H7 (cell line): ENCODE results near the gene IMPA2. TPM values are rescaled to one million over a fixed set of nuclear protein-coding genes. Genes with fewer than 3 reads are reported as not detected.
"Not testable (repeated sequence)": the region's sequence is repeated elsewhere in the genome, so short reads cannot be mapped to it uniquely, and the experiment has no call there.

Experiments
- DNase-seq: peaks from one replicate; pipeline ENCODE4 v3.0.0; 2012
- H3K27me3 ChIP-seq: 2 replicates; pipeline ENCODE4 v1.6.0; 2011; ENCODE audit warnings: mild to moderate bottlenecking, low read length; ENCODE audit not compliant: control insufficient read depth, insufficient read depth
- H3K36me3 ChIP-seq: replicated peaks from 2 replicates; pipeline ENCODE4 v1.5.1; 2011; ENCODE audit warnings: low read length; ENCODE audit not compliant: control insufficient read depth, insufficient read depth
- H3K4me3 ChIP-seq: 2 replicates; pipeline ENCODE4 v1.5.1; 2011; ENCODE audit warnings: low read depth, mild to moderate bottlenecking, control low read depth, low read length, moderate library complexity; ENCODE audit not compliant: insufficient read depth
- total RNA-seq: library from RNA; depleted of rRNA; stranded (reverse); fragments of >200 nt; shearing (Covaris generic); gene quantifications from 2 replicates; pipeline ENCODE4 v1.2.3, GENCODE V29; 2014

IMPA2 gene
- total RNA-seq, 1 experiment from 2014 or later, result 210 TPM

GRCh38 chr18:11955239-11956029 is 25.9 kb upstream of the IMPA2 start:
- H3K4me3 ChIP-seq, result no peak overlapping the region
- H3K27me3 ChIP-seq, result no peaks in the 10 kb centered on the region
- DNase-seq, result no peak
- H3K36me3 ChIP-seq, result no peaks in the 10 kb centered on the region

DNA sequence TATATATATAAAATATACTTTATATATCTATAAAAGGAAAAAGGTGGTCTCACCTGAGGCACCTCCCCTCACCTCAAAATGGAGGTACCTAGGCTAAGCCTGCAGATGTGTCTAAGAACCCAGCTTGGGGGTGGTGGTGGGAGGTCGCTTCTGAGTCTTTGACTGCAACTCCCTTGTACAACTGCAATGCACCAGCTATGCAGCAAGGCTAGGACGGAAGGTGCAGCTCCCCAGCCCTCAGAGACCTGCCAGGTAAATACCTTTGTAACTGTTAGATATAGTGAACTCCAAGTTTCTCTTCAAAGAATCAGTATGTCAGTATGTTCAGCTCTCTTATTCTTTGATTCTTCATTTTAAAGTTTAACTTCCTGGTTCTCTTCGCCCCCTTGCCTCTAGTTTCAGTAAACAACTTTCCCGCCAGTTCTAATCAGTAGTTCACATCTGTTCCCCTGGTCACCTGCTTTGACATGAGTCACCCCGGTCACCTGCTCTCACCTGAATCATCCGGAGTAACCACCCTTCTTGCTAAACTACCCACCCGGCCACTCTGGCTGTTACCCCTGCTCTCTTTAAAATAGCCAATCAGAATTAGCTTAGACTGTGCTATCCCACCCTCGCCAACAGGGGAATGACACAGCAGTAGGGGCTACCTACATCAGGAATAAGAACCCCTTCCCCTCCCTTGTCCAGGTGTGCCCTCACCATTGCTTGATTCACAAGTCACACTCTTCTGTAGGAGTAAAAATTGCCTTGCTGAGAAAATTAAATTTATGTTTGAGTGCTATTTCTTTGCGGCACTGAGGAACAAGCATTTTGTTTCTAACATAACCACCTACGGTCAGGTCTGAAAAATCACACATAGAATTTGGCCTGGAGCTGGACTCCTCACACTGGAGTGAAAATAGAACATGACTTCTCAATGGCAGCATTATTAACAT is 24.7 kb upstream of the IMPA2 start:
- no peak for DNase-seq
- Histone ChIP-seq H3K4me3 (no peak overlapping the region), H3K36me3 (no peaks in the 10 kb centered on the region), H3K27me3 (no peaks in the 10 kb centered on the region)

DNA sequence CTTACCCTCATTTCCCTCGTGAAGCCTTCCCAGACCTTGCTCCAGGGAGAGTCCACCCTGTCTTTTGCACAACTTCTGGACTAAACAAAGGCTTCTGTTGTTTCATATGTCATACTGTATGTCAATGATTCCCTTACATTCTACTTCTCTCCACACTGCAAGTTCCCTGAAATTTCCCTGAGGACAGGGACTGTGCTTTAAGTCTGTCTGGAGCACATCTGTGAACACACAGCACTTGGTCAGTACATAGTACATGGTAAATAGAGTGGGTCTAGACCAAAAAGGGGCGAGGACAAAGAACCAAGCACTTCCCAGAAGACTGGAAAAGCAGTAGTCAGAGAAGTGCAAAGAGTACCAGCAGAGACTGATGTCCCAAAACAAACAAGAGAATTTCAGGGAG is 23.7 kb upstream of the IMPA2 start:
- Histone ChIP-seq H3K4me3 (no peak overlapping the region), H3K36me3 (no peaks in the 10 kb centered on the region), H3K27me3 (no peaks in the 10 kb centered on the region)
- no peak for DNase-seq

DNA sequence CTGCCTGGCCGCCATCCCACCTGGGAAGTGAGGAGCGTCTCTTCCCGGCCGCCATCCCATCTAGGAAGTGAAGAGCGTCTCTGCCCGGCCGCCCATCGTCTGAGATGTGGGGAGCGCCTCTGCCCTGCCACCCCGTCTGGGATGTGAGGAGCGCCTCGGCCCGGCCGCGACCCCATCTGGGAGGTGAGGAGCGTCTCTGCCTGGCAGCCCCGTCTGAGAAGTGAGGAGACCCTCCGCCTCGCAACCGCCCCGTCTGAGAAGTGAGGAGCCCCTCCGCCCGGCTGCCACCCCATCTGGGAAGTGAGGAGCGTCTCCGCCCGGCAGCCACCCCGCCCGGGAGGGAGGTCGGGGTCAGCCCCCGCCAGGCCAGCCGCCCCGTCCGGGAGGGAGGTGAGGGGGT is 21.7 kb upstream of the IMPA2 start:
- DNase-seq, result not testable (repeated sequence)

DNA sequence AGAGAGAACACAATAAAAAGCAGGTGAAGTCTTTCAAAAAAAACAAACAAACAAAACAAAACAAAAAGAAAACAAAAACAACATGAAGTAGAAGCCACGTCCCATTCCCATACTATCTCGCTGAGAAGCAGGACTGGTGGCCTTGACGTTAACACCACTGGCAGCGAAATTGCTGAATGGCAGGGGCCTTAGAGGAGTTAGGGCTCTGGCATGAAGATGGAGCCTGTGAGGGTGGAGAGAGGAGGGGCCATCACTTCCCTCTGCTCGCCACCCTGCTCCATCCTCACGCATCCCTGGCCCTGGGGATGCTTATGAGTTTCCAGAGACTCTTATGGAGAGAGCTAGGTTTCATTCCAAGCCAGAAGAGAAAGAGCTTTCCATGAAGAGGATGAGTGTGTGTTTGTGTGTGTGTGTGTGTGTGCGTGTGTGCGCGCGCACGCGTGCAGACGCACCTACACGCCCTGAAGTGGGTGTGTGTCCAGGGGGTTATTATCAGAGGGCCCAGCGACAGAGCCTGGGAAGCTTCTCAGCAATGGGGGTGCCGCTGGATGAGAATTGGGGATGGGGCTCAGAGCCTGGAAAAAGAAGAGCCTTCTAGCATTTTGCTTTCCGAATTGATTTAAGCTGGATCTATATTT is 20.4 kb upstream of the IMPA2 start:
- Histone ChIP-seq H3K4me3 (no peak overlapping the region), H3K27me3 (no peaks in the 10 kb centered on the region), H3K36me3 (no peaks in the 10 kb centered on the region)
- no peak for DNase-seq

More for the DNA sequence above, 21.7 kb upstream of the IMPA2 start:
- not testable (repeated sequence) for H3K36me3 ChIP-seq, H3K27me3 ChIP-seq, H3K4me3 ChIP-seq

DNA sequence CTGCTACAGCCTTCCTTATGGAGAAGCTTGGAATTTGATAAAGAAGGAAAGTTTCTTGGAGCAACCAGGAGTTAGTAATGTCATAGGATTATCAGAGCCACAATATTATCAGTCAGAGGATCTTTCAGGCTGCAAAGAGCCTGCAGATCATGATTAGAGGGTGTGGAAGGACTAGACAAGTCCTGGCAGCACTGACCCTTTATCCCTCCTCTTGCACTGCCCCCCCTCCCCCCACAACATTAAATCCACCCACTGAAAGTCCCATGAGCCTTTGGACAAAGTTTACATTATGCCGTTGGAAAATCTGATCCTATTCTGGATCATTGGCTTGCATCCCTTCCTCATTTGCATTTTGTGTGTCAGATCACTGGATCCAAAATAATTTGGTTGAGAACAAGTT is 18.7 kb upstream of the IMPA2 start:
- no peaks in the 10 kb centered on the region for H3K27me3 ChIP-seq
- no peak for DNase-seq
- no peaks in the 10 kb centered on the region for H3K36me3 ChIP-seq
- H3K4me3 ChIP-seq, result no peak overlapping the region

DNA sequence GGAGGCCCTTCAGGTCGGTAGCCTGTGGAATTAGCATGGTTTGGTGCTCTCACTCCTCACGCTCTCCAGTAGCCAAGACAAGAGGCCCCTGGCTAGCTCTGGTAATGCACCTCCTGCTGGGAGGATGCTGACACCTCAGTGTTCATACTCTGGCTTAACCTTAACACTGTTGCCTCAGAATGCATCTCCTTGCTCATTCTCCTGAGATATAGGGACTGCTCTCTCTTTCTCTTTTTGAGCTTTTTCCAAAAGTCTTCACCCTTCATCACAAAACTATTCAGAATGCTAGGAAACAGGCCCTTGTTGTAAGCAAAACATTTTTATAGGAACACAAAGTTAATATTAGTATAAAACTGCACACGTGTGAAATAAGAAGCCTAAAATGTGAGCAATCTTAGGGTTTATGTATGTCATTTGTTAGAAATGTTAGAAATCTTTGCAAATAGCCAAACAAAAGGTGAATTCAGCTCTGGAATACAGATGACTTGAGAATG is 17.3 kb upstream of the IMPA2 start:
- no peaks in the 10 kb centered on the region for H3K27me3 ChIP-seq
- no peak for DNase-seq
- no peaks in the 10 kb centered on the region for H3K36me3 ChIP-seq
- no peak overlapping the region for H3K4me3 ChIP-seq

GRCh38 chr18:11969904-11970835 is 11.1 kb upstream of the IMPA2 start:
- no peak for DNase-seq
- H3K4me3 ChIP-seq, result no peak overlapping the region
- no peaks in the 10 kb centered on the region for H3K36me3 ChIP-seq
- no peaks in the 10 kb centered on the region for H3K27me3 ChIP-seq

DNA sequence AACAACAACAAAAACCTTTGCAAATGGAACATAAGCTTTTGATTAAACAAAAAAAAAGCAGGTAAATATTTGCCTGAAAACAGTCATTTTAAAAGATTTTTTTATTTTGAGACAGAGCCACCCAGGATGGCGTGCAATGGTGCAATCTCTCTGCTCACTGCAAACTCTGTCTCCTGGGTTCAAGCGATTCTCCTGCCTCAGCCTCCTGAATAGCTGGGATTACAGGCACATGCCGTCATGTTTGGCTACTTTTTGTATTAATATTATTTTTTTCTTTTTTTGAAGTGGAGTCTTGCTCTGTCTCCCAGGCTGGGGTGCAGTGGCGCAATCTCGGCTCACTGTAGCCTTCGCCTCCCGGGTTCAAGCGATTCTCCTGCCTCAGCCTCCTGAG is 10.5 kb upstream of the IMPA2 start:
- DNase-seq, H3K4me3 ChIP-seq, H3K36me3 ChIP-seq, H3K27me3 ChIP-seq: not testable (repeated sequence)

GRCh38 chr18:11972371-11973174 is 8.7 kb upstream of the IMPA2 start:
- Histone ChIP-seq H3K4me3 (no peak overlapping the region), H3K27me3 (no peaks in the 10 kb centered on the region), H3K36me3 (no peaks in the 10 kb centered on the region)
- no peak for DNase-seq

DNA sequence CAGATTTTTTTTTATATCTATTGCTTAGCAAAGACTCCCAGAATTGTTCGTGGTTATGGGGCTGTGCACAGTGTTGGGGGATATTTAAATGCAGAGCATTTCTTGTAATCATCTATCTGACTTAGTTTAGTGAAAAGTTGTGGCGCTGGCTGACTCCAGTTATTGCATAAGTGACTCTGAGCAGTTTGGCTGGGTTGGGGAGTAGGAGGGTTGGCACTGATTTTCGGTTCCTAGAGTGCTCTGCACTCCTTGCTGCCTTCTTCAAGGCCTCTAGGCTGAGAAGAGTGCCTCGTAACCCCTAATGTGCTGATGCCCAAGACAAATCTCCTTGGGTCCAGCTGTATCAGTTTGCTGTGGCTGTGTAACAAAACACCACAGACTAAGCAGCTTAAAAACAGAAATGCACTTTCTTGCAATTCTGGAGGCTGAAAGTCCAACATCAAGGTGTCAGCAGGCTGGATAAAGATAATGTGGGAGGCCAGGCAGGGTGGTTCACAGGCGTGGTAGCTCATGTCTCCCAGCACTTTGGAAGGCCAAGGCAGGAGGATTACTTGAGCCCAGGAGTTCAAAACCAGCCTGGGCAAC is 6.5 kb upstream of the IMPA2 start:
- Histone ChIP-seq H3K4me3 (no peak overlapping the region), H3K27me3 (no peaks in the 10 kb centered on the region), H3K36me3 (no peaks in the 10 kb centered on the region)
- DNase-seq, result no peak

GRCh38 chr18:11975723-11976122 is 5.6 kb upstream of the IMPA2 start:
- DNase-seq, result no peak
- Histone ChIP-seq H3K27me3 (no peaks in the 10 kb centered on the region), H3K4me3 (no peak overlapping the region), H3K36me3 (no peaks in the 10 kb centered on the region)
